ENCODE measurements around the gene STMP1. TPM values are rescaled to one million over a fixed set of nuclear protein-coding genes. Genes with fewer than 3 reads are reported as not detected.

Gene STMP1
- total RNA-seq, 2 donors from 2014 or later = 33.1 to 38.2 TPM

DNA sequence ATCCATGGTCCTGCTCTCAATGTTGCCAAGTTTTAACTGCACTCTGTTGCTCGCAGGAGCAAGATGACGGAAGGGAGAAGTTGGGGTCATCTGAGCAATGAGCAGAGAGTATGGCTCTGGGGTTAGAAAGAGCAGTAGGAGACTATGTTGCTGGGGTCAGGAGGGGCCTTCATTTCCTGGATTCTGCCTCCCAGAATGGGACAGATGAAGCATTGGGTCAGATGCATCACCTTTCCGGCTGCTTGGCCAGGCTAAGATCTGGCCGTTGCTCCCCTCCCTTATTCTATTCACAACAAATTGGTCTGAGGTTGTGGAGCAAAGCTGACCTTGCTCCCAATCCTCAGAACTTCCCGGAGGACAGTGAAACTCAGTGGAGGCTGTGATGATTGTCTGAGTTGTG is 22.4 kb downstream of the STMP1 start:
- Histone ChIP-seq H3K4me1 (ENCODE audit: control insufficient read depth, insufficient read depth, low read length) (no peaks in the 10 kb centered on the region), H3K36me3 (ENCODE audit: control insufficient read depth, insufficient read depth, low read length) (peaks cover 5% of the 10 kb centered on the region), H3K9ac (ENCODE audit: extremely low read depth, low read length, poor library complexity, severe bottlenecking) (no peak overlapping the region), H3K27me3 (ENCODE audit: control insufficient read depth, insufficient read depth, low read length, poor library complexity, severe bottlenecking) (no peaks in the 10 kb centered on the region), H3K27ac (ENCODE audit: low read depth, low read length) (no peak overlapping the region), H3K9me3 (ENCODE audit: control insufficient read depth, low read length) (no peaks in the 10 kb centered on the region), H3K4me3 (ENCODE audit: low read length) (no peak overlapping the region)
- no peak overlapping the region for H3K4me3 Mint-ChIP-seq
- peaks cover 11% of the 10 kb centered on the region for H3K4me1 Mint-ChIP-seq
- DNase-seq = no peak
- TF ChIP-seq, protein P1, sequence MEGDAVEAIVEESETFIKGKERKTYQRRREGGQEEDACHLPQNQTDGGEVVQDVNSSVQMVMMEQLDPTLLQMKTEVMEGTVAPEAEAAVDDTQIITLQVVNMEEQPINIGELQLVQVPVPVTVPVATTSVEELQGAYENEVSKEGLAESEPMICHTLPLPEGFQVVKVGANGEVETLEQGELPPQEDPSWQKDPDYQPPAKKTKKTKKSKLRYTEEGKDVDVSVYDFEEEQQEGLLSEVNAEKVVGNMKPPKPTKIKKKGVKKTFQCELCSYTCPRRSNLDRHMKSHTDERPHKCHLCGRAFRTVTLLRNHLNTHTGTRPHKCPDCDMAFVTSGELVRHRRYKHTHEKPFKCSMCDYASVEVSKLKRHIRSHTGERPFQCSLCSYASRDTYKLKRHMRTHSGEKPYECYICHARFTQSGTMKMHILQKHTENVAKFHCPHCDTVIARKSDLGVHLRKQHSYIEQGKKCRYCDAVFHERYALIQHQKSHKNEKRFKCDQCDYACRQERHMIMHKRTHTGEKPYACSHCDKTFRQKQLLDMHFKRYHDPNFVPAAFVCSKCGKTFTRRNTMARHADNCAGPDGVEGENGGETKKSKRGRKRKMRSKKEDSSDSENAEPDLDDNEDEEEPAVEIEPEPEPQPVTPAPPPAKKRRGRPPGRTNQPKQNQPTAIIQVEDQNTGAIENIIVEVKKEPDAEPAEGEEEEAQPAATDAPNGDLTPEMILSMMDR (conservative IDR thresholded peaks at IDR 0.05) = no peak
- H3K27me3 Mint-ChIP-seq (ENCODE audit: insufficient read depth) = no peaks in the 10 kb centered on the region
- H3K27ac Mint-ChIP-seq = no peak overlapping the region
- peaks cover 27% of the 10 kb centered on the region for H3K36me3 Mint-ChIP-seq (ENCODE audit: low read depth)
- 97 to 100% methylated on average over 4 to 5 of the region's 5 CpGs for WGBS, 2 experiments (ENCODE audit: insufficient coverage in 1 of 2, insufficient read length in 1 of 2)
- no peaks in the 10 kb centered on the region for H3K9me3 Mint-ChIP-seq

DNA sequence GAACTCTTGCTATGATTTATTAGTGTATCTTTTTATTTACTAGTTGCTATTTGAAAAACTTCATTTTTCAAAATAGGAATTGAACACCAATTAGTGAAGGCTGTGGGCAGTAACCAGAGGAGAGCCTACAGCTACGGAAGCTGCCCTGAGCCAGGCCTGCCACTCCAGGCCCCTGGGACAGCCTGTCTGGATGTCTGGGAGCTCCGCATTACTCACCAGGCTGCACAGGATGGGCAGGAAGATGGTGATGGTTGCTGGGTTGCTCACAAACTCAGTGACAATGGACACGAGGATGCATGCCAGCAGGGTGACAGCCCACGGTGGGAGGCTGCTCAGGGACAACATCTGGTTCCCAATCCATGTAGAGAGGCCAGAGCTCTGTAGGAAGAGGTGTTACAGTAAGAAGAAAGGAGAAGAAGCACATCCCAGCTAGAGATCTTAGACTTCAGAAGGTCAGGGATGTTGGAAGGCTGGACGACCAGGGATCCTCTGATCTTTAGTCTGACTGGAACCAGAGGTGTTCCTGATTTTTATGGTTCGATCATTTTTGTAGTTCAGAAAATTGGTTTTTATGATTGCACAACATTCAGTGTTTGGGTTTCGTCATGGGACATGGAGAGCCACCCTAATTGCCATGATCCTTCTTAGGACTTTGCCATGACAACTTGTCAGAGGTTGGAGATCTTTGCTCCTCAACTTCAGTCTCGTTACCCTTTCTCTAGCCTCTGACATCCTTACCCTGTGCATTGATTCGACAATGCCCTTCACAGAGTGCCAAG is 23.2 kb downstream of the STMP1 start:
- no peak overlapping the region for H3K27ac Mint-ChIP-seq
- no peak overlapping the region for H3K4me3 ChIP-seq (ENCODE audit: low read length)
- 86 to 90% methylated on average over 8 to 9 of the region's 9 CpGs for WGBS, 2 experiments (ENCODE audit: insufficient coverage in 1 of 2, insufficient read length in 1 of 2)
- no peaks in the 10 kb centered on the region for H3K9me3 Mint-ChIP-seq
- no peak overlapping the region for H3K27ac ChIP-seq (ENCODE audit: low read depth, low read length)
- H3K9ac ChIP-seq (ENCODE audit: extremely low read depth, low read length, poor library complexity, severe bottlenecking) = no peak overlapping the region
- no peak for DNase-seq
- H3K27me3 Mint-ChIP-seq (ENCODE audit: insufficient read depth) = no peaks in the 10 kb centered on the region
- peaks cover 5% of the 10 kb centered on the region for H3K36me3 ChIP-seq (ENCODE audit: control insufficient read depth, insufficient read depth, low read length)
- no peaks in the 10 kb centered on the region for H3K27me3 ChIP-seq (ENCODE audit: control insufficient read depth, insufficient read depth, low read length, poor library complexity, severe bottlenecking)
- H3K36me3 Mint-ChIP-seq (ENCODE audit: low read depth) = peaks cover 28% of the 10 kb centered on the region
- no peak overlapping the region for H3K4me3 Mint-ChIP-seq
- TF ChIP-seq, protein P1 (conservative IDR thresholded peaks at IDR 0.05) = no peak
- peaks cover 11% of the 10 kb centered on the region for H3K4me1 Mint-ChIP-seq
- no peaks in the 10 kb centered on the region for H3K9me3 ChIP-seq (ENCODE audit: control insufficient read depth, low read length)
- no peaks in the 10 kb centered on the region for H3K4me1 ChIP-seq (ENCODE audit: control insufficient read depth, insufficient read depth, low read length)

DNA sequence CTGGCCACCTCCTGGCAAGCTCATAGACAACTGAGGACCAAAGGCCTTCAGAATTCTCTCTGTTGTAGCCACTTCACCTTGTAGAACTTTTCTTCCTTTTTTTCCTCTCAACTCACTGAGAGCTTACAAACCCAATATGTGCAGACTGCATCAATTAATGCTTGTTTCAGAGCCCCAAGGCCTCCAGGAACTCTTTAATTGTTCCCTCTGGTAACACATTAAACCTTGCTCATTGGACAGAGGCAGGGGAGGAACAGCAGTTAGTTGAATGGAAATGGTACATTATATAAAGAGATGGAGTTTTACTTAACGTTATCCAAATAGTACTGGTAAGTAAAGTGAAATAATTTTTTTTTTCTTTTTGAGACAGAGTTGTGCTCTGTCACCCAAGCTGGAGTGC is 25.2 kb downstream of the STMP1 start:
- DNase-seq = no peak
- Mint-ChIP-seq H3K36me3 (ENCODE audit: low read depth) (peaks cover 33% of the 10 kb centered on the region), H3K4me3 (no peak overlapping the region), H3K27ac (no peak overlapping the region), H3K9me3 (no peaks in the 10 kb centered on the region), H3K4me1 (peaks cover 11% of the 10 kb centered on the region), H3K27me3 (ENCODE audit: insufficient read depth) (no peaks in the 10 kb centered on the region)
- H3K36me3 ChIP-seq (ENCODE audit: control insufficient read depth, insufficient read depth, low read length) = peaks cover 13% of the 10 kb centered on the region
- no peaks in the 10 kb centered on the region for H3K27me3 ChIP-seq (ENCODE audit: control insufficient read depth, insufficient read depth, low read length, poor library complexity, severe bottlenecking)
- TF ChIP-seq, protein P1 (conservative IDR thresholded peaks at IDR 0.05) = no peak
- WGBS, 2 experiments (ENCODE audit: insufficient coverage in 1 of 2, insufficient read length in 1 of 2) = 0% methylated on average over 1 of the region's 1 CpG
- no peak overlapping the region for H3K27ac ChIP-seq (ENCODE audit: low read depth, low read length)
- no peaks in the 10 kb centered on the region for H3K9me3 ChIP-seq (ENCODE audit: control insufficient read depth, low read length)
- H3K4me1 ChIP-seq (ENCODE audit: control insufficient read depth, insufficient read depth, low read length) = no peaks in the 10 kb centered on the region
- H3K4me3 ChIP-seq (ENCODE audit: low read length) = no peak overlapping the region
- H3K9ac ChIP-seq (ENCODE audit: extremely low read depth, low read length, poor library complexity, severe bottlenecking) = no peak overlapping the region
